Keratinocyte (primary cell): ENCODE results near the gene LRRC47. TPM values are rescaled to one million over a fixed set of nuclear protein-coding genes. Genes with fewer than 3 reads are reported as not detected.

Experiments used
- DNase-seq: peaks from one replicate; pipeline ENCODE4 v3.0.0-alpha.2; 2011; ENCODE audit warnings: low read depth, missing footprints, low spot score
- FAIRE-seq: peaks from 2 replicates; lab custom pipeline; 2011; peaks lifted over from hg19 to GRCh38; lab: Jason Lieb, UNC
- H2AFZ ChIP-seq: 2 replicates; pipeline ENCODE4 v1.6.0; 2012; ENCODE audit warnings: low read length, control low read depth, inconsistent platforms; ENCODE audit not compliant: control insufficient read depth
- H3K27ac ChIP-seq: 2 replicates; pipeline ENCODE4 v1.5.1; 2011; ENCODE audit warnings: low read length; ENCODE audit not compliant: control insufficient read depth, insufficient read depth
- H3K27me3 ChIP-seq: 3 replicates; pipeline ENCODE4 v1.6.0; 2011; ENCODE audit warnings: low read length; ENCODE audit not compliant: control insufficient read depth, insufficient read depth; ENCODE audit errors: extremely low read depth
- H3K36me3 ChIP-seq, 2 experiments: 2 replicates in 1 of 2; 3 replicates in 1 of 2; pipeline ENCODE4 v1.5.1; 2011; ENCODE audit warnings: low read length in 2 of 2, mild to moderate bottlenecking in 1 of 2; ENCODE audit not compliant: control insufficient read depth in 2 of 2, insufficient read depth in 2 of 2; ENCODE audit errors: extremely low read depth in 1 of 2
- H3K4me1 ChIP-seq: 3 replicates; pipeline ENCODE4 v1.5.1; 2011; ENCODE audit warnings: low read length; ENCODE audit not compliant: control insufficient read depth, insufficient read depth; ENCODE audit errors: extremely low read depth
- H3K4me2 ChIP-seq: 3 replicates; pipeline ENCODE4 v1.6.0; 2011; ENCODE audit warnings: low read depth, low read length; ENCODE audit not compliant: control insufficient read depth, insufficient read depth; ENCODE audit errors: extremely low read depth
- H3K4me3 ChIP-seq, 3 experiments: fragments of 200-600 bp in 1 of 3; sonication (generic) in 1 of 3; 2 replicates in 2 of 3; 3 replicates in 1 of 3; pipeline ENCODE4 v1.5.1; 2011 to 2016; ENCODE audit warnings: low read length in 3 of 3, mild to moderate bottlenecking in 3 of 3, control low read depth in 2 of 3, inconsistent platforms in 1 of 3, low read depth in 1 of 3, mixed read lengths in 1 of 3, mixed run types in 1 of 3, moderate library complexity in 1 of 3; ENCODE audit not compliant: control insufficient read depth in 2 of 3, insufficient read depth in 2 of 3; ENCODE audit errors: extremely low read depth in 1 of 3
- H3K79me2 ChIP-seq: 2 replicates; pipeline ENCODE4 v1.6.0; 2012; ENCODE audit warnings: low read length; ENCODE audit not compliant: control insufficient read depth, insufficient read depth
- H3K9ac ChIP-seq: 3 replicates; pipeline ENCODE4 v1.6.0; 2011; ENCODE audit warnings: low read length; ENCODE audit not compliant: control insufficient read depth, insufficient read depth; ENCODE audit errors: extremely low read depth
- H3K9me1 ChIP-seq: 3 replicates; pipeline ENCODE4 v1.6.0; 2011; ENCODE audit warnings: low read length; ENCODE audit not compliant: control insufficient read depth, insufficient read depth; ENCODE audit errors: extremely low read depth
- H3K9me3 ChIP-seq: 2 replicates; pipeline ENCODE4 v1.5.1; 2012; ENCODE audit warnings: low read depth, low read length; ENCODE audit not compliant: control insufficient read depth
- H4K20me1 ChIP-seq: 3 replicates; pipeline ENCODE4 v1.6.0; 2011; ENCODE audit warnings: low read length; ENCODE audit not compliant: control insufficient read depth, insufficient read depth; ENCODE audit errors: extremely low read depth
- EZH2 ChIP-seq: IDR thresholded peaks from one replicate; pipeline ENCODE4 v1.6.1; 2012; ENCODE audit warnings: inconsistent platforms, mild to moderate bottlenecking, low read length, moderate library complexity
- dilution Hi-C: fragments of 300-500 bp; cut with MboI; formaldehyde crosslinking; loops from one replicate; pipeline ENCODE4 v1.7.0; 2020; ENCODE audit warnings: low sequenced_read_pairs; ENCODE audit not compliant: extremely low pct_ligation_motif_present
- polyA plus RNA-seq, 5 experiments: library from polyadenylated mRNA; depleted of rRNA in 3 of 5; stranded (reverse) in 3 of 5; stranded (forward) in 1 of 5; unstranded in 1 of 5; fragments of >200 nt; gene quantifications; 1 replicate in 1 of 5; 2 replicates in 3 of 5; 3 replicates in 1 of 5; pipeline versions ENCODE4 v1.2.1 to v1.2.3, GENCODE V29; 2011 to 2012; ENCODE audit warnings: missing spikeins in 2 of 5, low read depth in 1 of 5, low replicate concordance in 1 of 5
- TF ChIP-seq, protein P1 (sequence below), 3 experiments: IDR thresholded peaks in 1 of 3; conservative IDR thresholded peaks in 1 of 3; optimal IDR thresholded peaks in 1 of 3; 2 replicates in 2 of 3; 3 replicates in 1 of 3; pipeline versions ENCODE3 to v1.5.1; 2011; ENCODE audit warnings: low read length in 3 of 3, mild to moderate bottlenecking in 3 of 3, moderate library complexity in 2 of 3, control low read depth in 1 of 3, inconsistent platforms in 1 of 3; ENCODE audit not compliant: insufficient read depth in 2 of 3; ENCODE audit errors: extremely low read depth in 1 of 3

The LRRC47 gene
- polyA plus RNA-seq, 1 donor (not counting 4 experiments of a cell fraction or from before 2014, with no cell fraction given), result 40.1 TPM

DNA sequence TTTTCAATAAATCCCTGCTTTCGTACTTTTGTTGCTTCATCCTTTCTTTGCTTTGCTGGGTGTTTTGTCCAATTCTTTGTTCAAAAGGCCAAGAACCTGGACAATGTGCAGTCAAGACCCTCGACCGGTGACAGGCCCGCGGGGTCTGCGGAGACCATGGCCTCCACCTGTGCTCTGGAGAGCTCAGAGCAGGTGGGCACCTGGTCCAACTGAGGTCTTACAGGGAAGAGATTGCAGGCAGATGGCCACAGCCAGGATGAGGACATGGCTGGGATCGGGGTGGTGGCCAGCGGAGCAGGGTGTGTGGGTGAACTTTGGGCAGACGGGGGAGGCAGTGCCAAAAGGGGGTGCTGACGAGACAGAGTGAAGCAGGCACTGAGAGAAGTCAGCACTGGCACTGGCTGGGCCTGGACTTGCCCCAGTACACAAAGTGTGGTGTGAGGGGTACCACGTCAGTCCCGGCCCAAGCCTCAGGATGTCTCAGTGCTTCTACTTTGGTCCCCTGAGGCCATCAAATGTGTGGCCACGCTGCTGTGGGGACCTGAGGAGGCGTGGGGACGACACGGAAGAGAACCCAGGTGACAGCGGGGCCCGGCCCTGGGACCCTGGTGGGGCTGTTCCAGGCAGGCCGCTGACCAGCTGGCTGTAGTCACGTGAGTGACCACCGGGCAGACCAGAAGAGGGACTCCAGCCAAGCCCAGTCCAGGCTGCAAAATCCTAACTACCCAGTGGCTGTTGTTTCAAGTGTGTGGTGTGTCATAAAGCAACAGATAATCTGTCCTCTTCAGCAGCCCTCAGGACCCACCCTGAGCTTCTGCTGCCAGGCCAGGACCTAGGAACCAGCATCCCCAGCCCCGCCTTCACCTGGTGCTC is 54.5 kb downstream of the LRRC47 start:
- FAIRE-seq (no peak), DNase-seq (no peak)
- no peak overlapping the region for H3K9ac ChIP-seq
- no peak overlapping the region for H3K27ac ChIP-seq
- dilution Hi-C loops, result no loop called here
- H3K9me3 ChIP-seq, result no peaks in the 10 kb centered on the region
- peaks cover 12 to 21% of the 10 kb centered on the region in 2 experiments for H3K36me3 ChIP-seq
- peaks cover 2% of the 10 kb centered on the region for H3K9me1 ChIP-seq
- H3K27me3 ChIP-seq, result no peaks in the 10 kb centered on the region
- H2AFZ ChIP-seq, result no peak overlapping the region
- no peak overlapping the region for H3K4me3 ChIP-seq
- no peak for TF ChIP-seq EZH2
- TF ChIP-seq, protein P1, sequence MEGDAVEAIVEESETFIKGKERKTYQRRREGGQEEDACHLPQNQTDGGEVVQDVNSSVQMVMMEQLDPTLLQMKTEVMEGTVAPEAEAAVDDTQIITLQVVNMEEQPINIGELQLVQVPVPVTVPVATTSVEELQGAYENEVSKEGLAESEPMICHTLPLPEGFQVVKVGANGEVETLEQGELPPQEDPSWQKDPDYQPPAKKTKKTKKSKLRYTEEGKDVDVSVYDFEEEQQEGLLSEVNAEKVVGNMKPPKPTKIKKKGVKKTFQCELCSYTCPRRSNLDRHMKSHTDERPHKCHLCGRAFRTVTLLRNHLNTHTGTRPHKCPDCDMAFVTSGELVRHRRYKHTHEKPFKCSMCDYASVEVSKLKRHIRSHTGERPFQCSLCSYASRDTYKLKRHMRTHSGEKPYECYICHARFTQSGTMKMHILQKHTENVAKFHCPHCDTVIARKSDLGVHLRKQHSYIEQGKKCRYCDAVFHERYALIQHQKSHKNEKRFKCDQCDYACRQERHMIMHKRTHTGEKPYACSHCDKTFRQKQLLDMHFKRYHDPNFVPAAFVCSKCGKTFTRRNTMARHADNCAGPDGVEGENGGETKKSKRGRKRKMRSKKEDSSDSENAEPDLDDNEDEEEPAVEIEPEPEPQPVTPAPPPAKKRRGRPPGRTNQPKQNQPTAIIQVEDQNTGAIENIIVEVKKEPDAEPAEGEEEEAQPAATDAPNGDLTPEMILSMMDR (optimal IDR thresholded peaks at IDR 0.05 in 1 of 3, IDR thresholded peaks at IDR 0.05 in 1 of 3, conservative IDR thresholded peaks at IDR 0.05 in 1 of 3; ENCODE audit: extremely low read depth in 1 of 3, insufficient read depth in 2 of 3, low read length in 3 of 3), result no peak
- no peaks in the 10 kb centered on the region for H3K79me2 ChIP-seq
- no peaks in the 10 kb centered on the region for H4K20me1 ChIP-seq
- H3K4me2 ChIP-seq, result no peak overlapping the region
- peaks cover 12% of the 10 kb centered on the region for H3K4me1 ChIP-seq

DNA sequence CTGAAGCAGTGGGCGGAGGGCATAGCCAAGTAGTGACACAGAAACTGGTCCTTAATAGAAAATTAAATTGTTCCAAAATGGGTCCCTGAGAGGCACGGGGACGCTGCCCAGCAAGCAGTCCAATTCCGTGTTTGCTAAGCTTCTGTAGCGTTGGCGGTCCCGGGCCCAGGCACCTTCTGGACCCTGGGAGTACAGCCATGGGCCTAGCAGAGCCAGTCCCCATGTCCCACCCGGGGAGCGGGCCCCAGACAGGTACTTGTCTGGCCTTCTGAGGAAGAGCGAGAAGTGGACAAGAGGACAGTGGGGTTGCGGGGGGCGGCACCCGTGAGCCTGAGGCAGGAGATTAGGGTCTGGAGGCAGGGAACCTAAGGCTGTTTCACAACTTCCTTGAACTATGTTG is 55.5 kb downstream of the LRRC47 start:
- H4K20me1 ChIP-seq, result no peaks in the 10 kb centered on the region
- no peaks in the 10 kb centered on the region for H3K79me2 ChIP-seq
- dilution Hi-C loops, result no loop called here
- H3K9me1 ChIP-seq, result peaks cover 2% of the 10 kb centered on the region
- no peak overlapping the region for H3K27ac ChIP-seq
- no peak overlapping the region for H2AFZ ChIP-seq
- peaks cover 4% of the 10 kb centered on the region for H3K4me1 ChIP-seq
- no peak overlapping the region for H3K4me3 ChIP-seq
- no peak overlapping the region for H3K4me2 ChIP-seq
- H3K9me3 ChIP-seq, result no peaks in the 10 kb centered on the region
- H3K36me3 ChIP-seq, result peaks cover 12 to 22% of the 10 kb centered on the region in 2 experiments
- DNase-seq, result no peak
- no peak for FAIRE-seq
- no peaks in the 10 kb centered on the region for H3K27me3 ChIP-seq
- no peak for TF ChIP-seq EZH2
- TF ChIP-seq, protein P1 (optimal IDR thresholded peaks at IDR 0.05 in 1 of 3, IDR thresholded peaks at IDR 0.05 in 1 of 3, conservative IDR thresholded peaks at IDR 0.05 in 1 of 3; ENCODE audit: extremely low read depth in 1 of 3, insufficient read depth in 2 of 3, low read length in 3 of 3), result no peak
- H3K9ac ChIP-seq, result no peak overlapping the region
